Stimulated activated CD8-positive, alpha-beta memory T cell treated with anti-CD3 and anti-CD28 coated beads, Interleukin-2, amount 100 ng/mL, for 48 hours (primary cell): ENCODE measurements around the gene ALDH7A1.
"Not testable (repeated sequence)": the region's sequence is repeated elsewhere in the genome, so short reads cannot be mapped to it uniquely, and the experiment has no call there.

Experiments
- DNase-seq, 2 donors: peaks; one replicate each; pipeline ENCODE4 v3.0.0-alpha.2; 2020; ENCODE audit warnings: low read depth in 2 of 2

Gene ALDH7A1

DNA sequence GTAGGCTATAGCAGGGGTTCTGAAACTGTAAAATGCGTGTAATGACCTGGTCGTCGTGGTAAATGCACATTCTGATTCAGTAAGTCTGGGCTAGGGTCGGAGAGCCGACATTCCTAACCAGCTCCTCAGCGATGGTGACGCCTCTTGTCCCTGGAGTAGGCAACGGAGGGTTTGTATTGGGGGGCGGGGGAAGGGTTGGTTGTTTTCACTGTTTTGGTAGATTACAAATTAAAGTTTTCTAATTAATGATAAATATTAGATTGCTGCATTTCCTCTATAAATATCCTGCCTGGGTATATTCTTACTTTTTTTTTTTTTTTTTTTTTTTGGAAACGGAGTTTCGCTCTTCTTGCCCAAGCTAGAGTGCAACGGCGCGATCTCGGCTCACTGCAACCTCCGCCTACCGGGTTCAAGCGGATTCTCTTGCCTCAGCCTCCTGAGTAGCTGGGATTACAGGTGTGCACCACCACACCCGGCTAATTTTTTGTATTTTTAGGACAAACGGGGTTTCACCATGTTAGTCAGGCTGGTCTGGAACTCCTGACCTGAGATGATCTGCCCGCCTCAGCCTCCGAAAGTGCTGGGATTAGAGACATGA is 566 bp upstream of the ALDH7A1 start:
- DNase-seq, result no peak

DNA sequence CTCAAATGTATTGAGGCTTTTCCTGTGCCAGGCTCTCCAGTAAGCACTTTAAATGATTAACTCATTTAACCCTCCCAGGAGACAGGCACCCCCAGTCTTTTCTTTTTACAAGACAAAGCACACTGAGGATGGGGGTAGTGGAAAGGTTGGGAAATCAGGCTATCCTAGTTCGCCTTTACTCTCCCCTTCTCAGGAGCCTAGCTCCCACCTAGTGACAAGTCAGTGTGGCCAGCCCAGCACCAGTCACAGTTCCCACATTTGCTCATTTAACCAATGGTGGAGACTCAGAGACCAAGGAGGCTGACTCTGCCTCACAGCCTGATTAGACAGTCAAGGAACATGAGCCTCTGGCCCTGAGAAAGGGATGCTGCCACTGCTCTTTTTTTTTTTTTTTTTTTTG is 3.5 kb downstream of the ALDH7A1 start:
- DNase-seq, result no peak

DNA sequence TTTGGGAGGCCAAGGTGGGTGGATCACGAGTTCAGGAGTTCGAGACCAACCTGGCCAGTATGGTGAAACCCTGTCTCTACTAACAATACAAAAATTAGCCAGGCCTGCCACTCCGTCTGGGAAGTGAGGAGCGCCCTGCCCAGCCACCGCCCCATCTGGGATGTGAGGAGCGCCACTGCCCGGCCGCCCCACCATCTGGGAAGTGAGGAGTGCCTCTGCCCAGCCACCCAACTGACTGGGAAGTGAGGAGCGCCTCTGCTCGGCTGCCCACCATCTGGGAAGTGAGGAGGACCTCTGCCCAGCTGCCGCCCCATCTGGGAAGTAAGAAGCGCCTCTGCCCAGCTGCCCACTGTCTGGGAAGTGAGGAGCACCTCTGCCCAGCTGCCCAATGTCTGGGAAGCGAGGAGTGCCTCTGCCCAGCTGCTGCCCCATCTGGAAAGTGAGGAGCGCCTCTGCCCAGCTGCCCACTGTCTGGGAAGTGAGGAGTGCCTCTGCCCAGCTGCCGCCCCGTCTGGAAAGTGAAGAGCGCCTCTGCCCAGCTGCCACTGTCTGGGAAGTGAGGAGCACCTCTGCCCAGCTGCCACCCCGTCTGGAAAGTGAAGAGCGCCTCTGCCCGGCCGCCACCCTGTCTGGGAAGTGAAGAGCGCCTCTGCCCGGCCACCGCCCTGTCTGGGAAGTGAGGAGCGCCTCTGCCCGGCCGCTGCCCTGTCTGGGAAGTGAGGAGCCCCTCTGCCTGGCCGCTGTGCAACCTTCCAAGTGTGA is 5.3 kb downstream of the ALDH7A1 start:
- no peak for DNase-seq

DNA sequence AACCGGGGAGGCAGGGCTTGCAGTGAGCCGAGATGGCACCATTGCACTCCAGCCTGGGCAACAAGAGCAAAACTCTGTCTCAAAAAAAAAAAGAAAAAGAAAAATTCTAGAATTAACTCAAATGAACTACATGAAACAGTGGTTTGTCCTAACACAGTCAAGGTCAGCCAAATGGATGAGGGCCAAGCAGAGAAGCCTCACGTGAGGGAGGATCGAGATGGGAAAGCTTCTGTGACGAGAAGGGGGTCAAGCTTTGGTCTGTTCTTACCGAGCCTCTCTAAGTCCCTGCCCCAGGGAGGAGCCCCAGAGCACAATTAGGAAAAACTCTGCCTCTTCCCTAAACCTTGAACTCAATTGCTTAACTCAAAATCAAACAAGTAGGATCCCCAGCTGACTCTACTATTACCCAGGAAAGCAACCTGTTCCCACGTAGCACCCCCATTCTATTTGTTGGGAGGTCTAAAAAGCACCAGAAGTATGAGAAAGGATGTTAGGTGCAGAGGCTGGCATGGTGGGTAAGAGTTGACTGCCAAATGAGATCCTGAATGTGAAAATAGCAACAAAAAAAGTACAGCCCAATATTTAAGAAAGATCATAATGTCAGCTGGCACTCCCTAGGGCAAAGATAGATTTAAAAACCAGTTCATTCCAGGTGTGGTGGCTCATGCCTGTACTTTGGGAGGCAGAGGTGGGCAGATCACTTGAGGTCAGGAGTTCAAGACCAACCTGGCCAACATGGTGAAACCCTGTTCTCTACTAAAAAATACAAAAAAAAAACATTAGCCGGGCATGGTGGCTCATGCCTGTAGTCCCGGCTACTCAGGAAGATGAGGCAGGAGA is 7.2 kb downstream of the ALDH7A1 start:
- DNase-seq, result no peak

DNA sequence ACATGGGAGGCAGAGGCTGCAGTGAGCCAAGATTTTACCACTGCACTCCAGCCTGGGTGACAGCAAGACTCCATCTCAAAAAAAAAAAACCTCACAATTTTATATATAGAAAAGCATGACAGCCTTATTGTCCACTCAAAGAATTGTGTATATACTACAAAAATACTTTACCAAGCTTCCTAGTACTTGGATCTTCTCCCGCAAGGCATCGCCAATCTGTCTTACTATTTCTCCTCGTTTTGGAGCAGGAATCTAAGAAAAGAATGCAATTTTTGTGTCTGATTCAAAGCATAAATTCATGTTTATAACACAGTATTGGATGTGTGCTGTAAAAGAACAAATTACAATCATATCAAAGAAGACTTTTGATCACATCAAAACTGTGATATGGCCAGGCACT is 11.3 kb downstream of the ALDH7A1 start:
- DNase-seq, result no peak

DNA sequence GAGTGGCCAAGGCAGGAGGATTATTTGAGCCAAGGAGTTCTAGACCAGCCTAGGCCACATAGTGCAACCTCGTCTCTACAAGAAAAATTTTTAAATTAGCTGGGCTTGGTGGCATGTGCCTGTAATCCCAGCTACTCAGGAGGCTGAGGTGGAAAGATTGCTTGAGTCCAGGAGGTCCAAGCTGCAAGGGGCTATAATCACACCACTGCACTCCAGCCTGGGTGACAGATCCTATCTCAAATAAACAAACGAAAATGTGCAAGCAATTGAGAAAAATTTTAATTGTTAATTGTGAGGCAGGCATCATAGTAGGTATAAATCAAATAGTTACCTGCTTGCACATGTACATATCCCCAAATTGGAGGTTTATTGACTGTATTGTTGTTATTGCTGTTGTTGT is 15.3 kb downstream of the ALDH7A1 start:
- no peak for DNase-seq

DNA sequence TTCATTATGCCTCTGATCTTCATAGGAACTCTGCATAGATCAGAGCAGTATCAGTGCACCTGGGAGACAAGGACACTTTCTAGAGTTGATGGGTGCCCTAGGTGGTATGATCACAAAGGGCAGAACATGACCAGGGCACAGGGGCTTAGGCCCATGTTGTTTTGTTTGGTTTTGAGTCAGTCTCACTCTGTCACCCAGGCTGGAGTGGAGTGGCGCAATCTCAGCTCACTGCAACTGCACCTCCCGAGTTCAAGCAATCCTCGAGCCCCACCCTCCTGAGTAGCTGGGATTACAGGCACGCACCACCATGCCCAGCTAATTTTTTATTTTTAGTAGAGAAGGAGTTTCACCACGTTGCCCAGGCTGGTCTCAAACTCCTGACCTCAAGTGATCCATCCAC is 17.6 kb downstream of the ALDH7A1 start:
- no peak for DNase-seq

DNA sequence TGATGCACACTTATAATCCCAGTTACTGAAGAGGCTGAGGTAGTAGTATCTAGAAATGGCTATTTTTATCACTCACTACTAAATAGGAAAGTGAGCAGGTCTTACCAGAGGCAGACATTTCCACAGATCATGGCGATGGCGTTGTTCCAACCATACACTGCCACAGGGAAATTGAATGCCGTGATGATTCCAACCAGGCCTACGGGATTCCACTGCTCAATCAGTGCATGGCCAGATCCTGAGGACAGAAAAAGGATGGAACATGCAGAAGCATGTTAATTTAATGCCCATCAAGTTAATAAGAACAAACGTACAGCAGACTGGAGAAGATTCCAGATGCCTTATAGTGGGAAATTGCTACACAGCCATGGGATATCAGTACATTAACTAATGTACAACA is 18.0 kb downstream of the ALDH7A1 start:
- no peak for DNase-seq

DNA sequence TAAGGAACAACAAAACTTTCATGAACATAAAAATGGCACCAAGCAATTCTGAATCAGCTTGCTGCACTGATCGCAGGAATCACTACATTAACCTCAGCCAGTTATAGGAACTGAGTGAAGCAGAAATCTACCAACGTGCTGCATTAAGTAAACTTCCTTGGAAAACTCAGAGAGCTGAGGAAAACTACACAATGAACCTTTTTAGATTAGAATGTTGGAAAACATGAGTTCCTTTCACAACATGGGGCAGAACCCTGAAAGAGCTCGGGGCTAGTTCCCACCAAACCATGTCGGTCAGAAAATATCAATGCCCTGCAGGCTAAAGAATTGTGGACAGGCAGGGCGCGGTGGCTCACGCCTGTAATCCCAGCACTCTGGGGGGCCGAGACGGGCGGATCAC is 19.4 kb downstream of the ALDH7A1 start:
- DNase-seq, result no peak

DNA sequence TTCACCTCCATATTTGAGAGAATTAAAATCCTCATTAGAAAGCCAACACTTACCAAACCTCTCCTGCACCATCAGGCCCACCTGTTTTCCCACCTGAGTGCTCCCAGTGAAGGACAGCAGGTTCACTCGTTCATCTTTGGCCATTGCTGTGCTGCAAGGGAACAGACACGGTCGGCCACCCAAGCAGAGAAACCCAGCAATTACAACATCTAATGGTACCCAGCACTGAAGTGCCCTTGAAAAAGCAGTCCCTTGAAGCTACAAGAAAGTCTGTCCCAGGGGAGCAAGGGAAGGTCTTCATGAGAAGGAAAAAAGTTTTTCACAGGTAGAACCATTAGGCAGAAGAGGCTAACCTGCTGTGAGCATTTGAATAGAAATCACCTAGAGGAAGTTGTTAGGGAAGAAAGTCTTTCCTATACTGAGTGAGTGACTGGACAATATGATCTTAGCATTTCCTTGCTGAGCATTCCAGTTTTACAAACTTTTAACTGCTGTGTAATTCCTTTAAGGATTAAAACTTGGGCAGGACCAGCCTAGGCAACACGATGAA is 26.7 kb downstream of the ALDH7A1 start:
- no peak for DNase-seq

DNA sequence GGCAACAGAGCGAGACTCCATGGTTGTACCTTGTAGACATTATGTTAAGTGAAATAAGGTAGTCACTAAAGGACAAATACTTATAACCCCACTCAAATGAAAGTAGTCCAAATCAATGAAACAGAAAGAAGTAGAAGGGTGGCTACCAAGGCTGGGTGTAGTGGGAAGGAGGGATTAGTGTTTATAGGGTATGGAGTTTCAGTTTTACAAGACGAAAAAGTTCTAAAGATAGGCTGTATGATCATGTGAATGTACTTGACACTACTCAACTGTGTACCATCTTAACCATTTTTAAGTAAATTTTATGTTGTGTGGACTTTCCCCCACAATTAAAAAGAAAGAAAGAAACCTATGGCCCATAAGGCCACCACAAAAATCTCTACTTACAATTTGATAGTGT is 32.2 kb downstream of the ALDH7A1 start:
- DNase-seq, result no peak

DNA sequence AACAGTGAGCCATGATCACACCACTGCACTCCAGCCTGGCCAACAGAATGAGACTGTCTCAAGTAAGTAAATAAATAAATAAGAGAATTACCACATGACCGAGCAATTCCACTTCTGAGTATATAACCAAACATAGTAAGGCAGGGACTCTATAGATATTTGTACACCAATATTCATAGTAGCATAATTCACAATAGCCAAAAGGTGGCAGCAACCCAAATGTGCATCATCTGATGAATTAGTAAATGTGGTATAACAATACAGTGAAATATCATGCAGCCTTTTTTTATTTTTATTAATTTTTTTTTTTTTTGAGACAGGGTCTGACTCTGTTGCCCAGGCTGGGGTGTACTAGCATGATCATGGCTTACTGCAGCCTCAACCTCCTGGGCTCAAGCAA is 33.1 kb downstream of the ALDH7A1 start:
- no peak for DNase-seq

DNA sequence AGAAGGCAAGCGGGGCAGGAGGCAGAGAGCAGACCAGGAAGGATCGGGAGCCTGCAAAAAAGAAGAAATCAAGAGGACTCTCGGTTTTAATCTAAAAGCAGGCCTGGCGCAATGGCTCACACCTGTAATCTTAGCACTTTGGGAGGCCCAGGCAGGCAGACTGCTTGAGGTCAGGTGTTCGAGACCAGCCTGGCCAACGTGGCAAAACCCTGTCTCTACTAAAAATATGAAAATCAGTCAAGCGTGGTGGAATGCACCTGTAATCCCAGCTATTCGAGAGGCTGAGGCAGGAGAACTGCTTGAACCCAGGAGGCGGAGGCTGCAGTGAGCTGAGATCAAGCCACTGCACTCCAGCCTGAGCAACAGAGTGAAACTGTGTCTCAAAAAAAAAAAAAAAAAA is 39.9 kb downstream of the ALDH7A1 start:
- not testable (repeated sequence) for DNase-seq

DNA sequence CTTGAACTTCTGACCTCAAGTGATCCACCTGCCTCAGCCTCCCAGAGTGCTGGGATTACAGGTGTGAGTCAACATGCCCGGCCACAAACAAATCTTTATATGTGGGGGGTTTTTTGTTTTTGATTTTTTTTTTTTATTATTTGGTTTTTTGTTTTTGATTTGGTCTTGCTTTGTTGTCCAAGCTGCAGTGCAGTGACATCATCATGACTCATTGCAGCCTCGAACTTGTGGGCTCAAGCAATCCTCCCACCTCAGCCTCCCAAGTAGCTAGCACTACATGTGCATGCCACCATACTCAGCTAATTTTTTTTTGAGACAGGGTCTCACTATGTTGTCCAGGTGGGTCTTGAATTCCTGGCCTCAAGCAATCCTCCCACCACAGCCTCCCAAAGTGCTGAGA is 42.4 kb downstream of the ALDH7A1 start:
- DNase-seq, result no peak

DNA sequence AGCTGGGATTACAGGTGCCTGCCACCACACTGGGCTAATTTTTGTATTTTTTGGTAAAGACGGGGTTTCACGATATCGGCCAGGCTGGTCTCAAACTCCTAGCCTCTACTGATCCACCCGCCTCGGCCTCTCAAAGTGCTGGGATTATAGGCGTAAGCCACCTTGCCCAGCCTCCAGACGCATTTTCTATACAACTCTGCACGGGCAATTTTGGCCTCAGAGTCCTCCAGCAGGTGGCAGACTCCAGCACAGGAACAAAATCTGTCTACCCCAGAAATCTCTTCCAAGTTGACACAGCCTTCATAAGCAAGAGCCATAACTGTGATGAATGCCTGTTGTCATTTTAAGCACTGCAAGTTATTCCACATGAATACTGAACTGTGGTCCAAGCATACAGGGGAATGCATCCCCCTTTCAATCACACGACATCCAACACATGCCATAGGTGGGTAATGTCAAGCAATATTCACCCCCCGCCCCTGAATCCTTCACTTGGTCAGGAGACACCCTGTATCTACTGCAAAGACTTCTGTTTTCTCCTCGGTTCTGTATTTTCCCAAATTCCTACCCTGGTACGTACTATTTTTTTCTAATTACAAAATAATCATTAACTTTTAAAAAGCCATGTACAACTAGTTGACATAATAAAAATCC is 50.8 kb downstream of the ALDH7A1 start:
- DNase-seq, result peak; percentile 2 to 7

DNA sequence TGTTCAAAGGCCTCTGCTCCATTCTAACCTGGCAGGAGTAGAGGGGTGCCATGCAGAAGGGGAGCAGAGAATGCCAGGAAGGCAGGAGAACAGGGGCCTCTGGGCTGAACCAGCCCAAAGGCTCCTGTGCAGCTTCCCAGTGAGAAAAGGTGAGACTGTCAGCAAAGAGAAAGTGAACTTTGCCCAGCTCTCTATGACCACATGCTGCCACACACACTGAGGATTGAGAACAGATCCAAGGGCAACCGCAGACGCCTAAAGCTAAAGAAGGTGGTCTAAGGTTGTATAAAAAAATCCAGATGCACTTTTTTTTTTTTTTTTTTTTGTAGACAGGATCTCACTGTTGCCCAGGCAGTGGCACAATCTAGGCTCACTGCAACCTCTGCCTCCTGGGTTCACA is 51.4 kb downstream of the ALDH7A1 start:
- DNase-seq, result no peak

DNA sequence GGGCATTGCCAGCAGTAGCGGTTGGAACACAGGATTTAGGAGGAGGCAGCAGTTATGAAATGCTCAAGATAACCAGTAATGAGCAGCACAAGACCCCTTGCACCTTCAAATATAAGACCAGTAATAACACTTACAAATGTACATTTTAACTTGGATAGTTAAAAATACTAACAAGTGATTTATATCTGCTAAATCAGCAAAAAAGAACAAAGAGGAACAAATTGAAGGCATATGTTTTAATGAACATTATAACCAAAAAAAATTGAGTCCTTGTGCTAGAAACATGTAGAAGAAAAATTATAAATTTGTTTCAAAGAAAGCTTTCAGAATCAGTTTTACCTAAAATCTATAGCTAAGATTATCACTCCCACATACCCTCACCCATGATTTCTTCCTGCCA is 52.0 kb downstream of the ALDH7A1 start:
- no peak for DNase-seq

DNA sequence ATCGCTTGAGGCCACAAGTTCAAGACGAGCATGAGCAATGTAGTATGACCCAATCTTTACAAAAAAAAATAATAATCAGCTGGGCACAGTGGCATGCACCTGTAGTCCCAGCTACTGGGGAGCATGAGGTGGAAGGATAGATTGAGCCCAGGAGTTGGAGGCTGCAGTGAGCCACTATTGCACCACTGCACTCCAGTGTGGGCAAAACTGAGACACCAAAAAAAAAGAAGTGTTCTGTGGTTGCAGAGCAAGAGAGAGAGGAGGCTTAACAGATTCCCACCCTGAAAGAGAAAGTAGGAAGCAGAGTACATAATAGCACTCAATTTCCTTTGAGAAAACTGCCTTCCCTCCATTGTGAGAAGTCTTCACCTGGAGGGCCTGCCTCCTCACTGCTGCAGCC is 52.6 kb downstream of the ALDH7A1 start:
- no peak for DNase-seq

DNA sequence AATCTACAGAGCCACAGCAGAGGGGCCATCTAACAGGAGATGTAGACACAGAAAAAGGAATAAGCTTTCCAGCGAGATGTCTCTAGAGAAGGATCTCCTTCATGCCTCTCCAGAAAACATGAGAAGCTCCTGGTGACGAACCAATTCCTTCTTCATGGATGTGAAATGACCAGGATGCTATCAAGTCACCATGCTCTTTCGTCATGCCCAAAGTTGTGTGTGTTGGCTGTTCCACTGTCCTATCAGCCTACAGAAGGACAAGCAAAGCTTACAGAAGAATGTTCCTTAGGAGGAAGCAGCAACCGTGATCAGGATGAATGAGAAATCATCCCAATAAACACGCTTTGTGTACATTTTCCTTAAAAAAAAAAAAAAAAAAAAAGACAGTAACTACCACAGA is 54.4 kb downstream of the ALDH7A1 start:
- no peak for DNase-seq

DNA sequence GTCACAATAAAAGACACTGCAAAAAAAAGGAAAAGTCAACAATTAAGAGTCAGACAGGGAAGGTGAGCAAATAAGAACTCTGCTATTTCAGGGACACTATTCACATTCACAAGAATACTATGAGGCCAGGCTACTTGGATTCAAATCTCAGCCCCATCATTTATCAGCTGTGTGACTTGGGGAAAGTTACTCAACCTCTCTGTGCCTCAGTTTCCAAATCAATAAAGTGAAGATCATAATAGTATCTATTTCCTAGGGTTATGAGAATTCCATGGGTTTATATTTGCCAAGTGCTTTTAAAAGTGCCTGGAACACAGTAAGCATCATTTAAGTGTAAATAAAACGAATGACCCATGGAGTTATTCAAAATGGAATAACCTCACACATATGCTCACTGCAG is 56.4 kb downstream of the ALDH7A1 start:
- no peak for DNase-seq

DNA sequence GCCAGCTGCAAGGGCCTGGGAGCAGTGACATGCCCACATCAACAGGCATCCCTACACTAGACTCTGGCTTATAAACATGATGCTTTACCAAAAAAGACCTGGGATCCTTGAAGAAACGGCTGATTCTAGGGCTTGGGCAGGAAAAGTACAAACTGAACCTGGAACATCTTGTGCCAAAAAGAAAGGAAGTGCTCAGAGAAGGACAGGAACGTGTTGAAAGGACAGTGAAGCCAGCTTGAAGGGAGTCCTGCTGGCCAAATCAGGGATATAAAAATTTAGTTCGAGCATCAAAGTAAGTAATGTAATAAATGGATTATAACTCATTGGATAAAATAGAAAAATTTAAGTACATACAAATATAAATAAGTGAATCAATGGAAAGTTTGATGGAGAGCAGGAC is 58.1 kb downstream of the ALDH7A1 start:
- no peak for DNase-seq
